Measurements from ENCODE around the gene RPL34.

- TF ChIP-seq CTCF (conservative IDR thresholded peaks at IDR 0.05; ENCODE audit: low read depth, low read length), result no peak
- no peak for TF ChIP-seq EZH2 (IDR thresholded peaks at IDR 0.05; ENCODE audit: low read length, unreplicated experiment)
- no peak for TF ChIP-seq EZH2phosphoT487 (IDR thresholded peaks at IDR 0.05; ENCODE audit: borderline replicate concordance, low read length)
Observed at GRCh38 chr4:108626056-108626455, 5.7 kb downstream of the RPL34 start.
